Peyer's patch (tissue), 4 donors: Measurements from ENCODE around the gene REEP2. TPM values are rescaled to one million over a fixed set of nuclear protein-coding genes. Genes with fewer than 3 reads are reported as not detected.

Source experiments
- DNase-seq, 3 donors: peaks; one replicate each; pipeline ENCODE4 v3.0.0-alpha.2; 2017 to 2019
- H3K27ac ChIP-seq, 4 donors: fragments of 200-600 bp; sonication (generic); one replicate each; pipeline ENCODE4 v1.5.1; 2016 to 2019
- H3K27me3 ChIP-seq, 2 donors: fragments of 200-600 bp; sonication (generic); one replicate each; pipeline ENCODE4 v1.5.1; 2019
- H3K36me3 ChIP-seq, 3 donors: fragments of 200-600 bp; sonication (generic); one replicate each; pipeline ENCODE4 v1.5.1; 2016 to 2019
- H3K4me1 ChIP-seq, 4 donors: fragments of 200-600 bp; sonication (generic); one replicate each; pipeline ENCODE4 v1.5.1; 2016 to 2019
- H3K4me3 ChIP-seq, 4 donors: fragments of 200-600 bp; sonication (generic); 1 replicate in 3 of 4; 2 replicates in 1 of 4; pipeline ENCODE4 v1.5.1; 2016 to 2019; ENCODE audit warnings: mild to moderate bottlenecking in 1 of 4
- H3K9me3 ChIP-seq, 4 donors: fragments of 200-600 bp; sonication (generic); one replicate each; pipeline ENCODE4 v1.5.1; 2016 to 2019; ENCODE audit warnings: mild to moderate bottlenecking in 1 of 4
- POLR2A ChIP-seq, 2 donors: fragments of 450-650 bp; IDR thresholded peaks; one replicate each; pipeline ENCODE4 v1.5.1; 2017; ENCODE audit warnings: antibody characterized with exemption in 2 of 2, mild to moderate bottlenecking in 2 of 2, moderate library complexity in 2 of 2
- total RNA-seq, 4 donors: library from RNA; depleted of rRNA; stranded (reverse); fragments of >200 nt; gene quantifications; one replicate each; pipeline ENCODE4 v1.1.0, GENCODE V29; 2016
- TF ChIP-seq, protein P1 (sequence below), 6 experiments: fragments of 450-650 bp in 4 of 6; fragments of 200-600 bp in 2 of 6; sonication (generic) in 1 of 6; IDR thresholded peaks; one replicate each; pipeline ENCODE4 v1.5.1; 2017 to 2019; ENCODE audit warnings: antibody characterized with exemption in 6 of 6, mild to moderate bottlenecking in 3 of 6, moderate library complexity in 1 of 6

The REEP2 gene
- total RNA-seq, 4 donors from 2014 or later, result 1.7 to 10.7 (median 2.1) TPM

DNA sequence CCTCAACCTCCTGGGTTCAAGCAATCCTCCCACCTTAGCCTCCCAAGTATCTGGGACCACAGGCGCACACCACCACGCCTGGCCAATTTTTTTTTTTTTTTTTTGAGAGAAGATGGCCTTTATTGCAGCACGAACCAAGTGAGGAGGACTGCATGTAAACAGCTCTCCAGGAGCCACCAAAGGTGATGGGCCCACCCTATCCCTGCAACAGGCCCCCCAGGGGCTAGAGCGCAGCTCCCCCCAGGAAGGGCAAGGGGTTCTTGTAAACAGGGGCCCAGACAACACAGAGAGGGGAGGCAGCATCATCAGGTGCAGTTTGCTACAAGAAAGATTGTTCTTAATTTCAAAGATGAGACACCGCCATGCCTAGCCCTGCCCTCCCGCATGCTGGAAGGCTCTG lies 13.9 kb downstream of the REEP2 start:
- no peak for DNase-seq
- TF ChIP-seq, protein P1, sequence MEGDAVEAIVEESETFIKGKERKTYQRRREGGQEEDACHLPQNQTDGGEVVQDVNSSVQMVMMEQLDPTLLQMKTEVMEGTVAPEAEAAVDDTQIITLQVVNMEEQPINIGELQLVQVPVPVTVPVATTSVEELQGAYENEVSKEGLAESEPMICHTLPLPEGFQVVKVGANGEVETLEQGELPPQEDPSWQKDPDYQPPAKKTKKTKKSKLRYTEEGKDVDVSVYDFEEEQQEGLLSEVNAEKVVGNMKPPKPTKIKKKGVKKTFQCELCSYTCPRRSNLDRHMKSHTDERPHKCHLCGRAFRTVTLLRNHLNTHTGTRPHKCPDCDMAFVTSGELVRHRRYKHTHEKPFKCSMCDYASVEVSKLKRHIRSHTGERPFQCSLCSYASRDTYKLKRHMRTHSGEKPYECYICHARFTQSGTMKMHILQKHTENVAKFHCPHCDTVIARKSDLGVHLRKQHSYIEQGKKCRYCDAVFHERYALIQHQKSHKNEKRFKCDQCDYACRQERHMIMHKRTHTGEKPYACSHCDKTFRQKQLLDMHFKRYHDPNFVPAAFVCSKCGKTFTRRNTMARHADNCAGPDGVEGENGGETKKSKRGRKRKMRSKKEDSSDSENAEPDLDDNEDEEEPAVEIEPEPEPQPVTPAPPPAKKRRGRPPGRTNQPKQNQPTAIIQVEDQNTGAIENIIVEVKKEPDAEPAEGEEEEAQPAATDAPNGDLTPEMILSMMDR (IDR thresholded peaks at IDR 0.05), result no peak
- TF ChIP-seq POLR2A (IDR thresholded peaks at IDR 0.05), result no peak
- Histone ChIP-seq H3K36me3 (no peaks in the 10 kb centered on the region), H3K4me3 (no peak overlapping the region), H3K9me3 (no peaks in the 10 kb centered on the region), H3K27me3 (no peaks in the 10 kb centered on the region), H3K4me1 (peaks cover 0 to 8% (median 0%) of the 10 kb centered on the region in 4 donors), H3K27ac (no peak overlapping the region)

- Histone ChIP-seq H3K4me3 (no peak overlapping the region), H3K4me1 (peaks cover 0 to 14% (median 2%) of the 10 kb centered on the region in 4 donors), H3K27me3 (no peaks in the 10 kb centered on the region), H3K27ac (no peak overlapping the region), H3K36me3 (no peaks in the 10 kb centered on the region), H3K9me3 (no peaks in the 10 kb centered on the region)
- no peak for DNase-seq
- TF ChIP-seq, protein P1 (IDR thresholded peaks at IDR 0.05), result no peak
These were observed 14.7 kb downstream of the REEP2 start for GRCh38 chr5:138453590-138453989.

DNA sequence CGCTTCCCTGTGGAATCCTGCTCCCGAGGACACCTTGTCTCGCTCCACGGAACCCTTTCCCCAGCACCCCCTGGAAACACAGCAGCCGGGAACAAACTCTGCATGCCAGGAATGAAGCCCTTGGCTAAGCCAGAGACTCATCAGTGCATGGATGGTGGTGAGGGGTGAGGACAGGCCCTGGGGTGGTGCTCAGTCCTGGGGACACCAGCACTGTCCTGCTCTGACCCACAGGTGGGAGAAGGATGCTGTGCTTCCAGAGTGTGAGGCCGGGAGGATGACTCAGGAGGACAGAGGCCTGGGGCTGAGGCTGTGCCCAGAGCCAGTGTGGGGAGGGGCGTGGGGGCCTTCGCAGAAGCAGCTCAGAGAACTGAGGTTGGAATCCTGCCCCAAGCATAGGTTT lies 15.3 kb downstream of the REEP2 start:
- no peak for DNase-seq
- Histone ChIP-seq H3K4me1 (peaks cover 0 to 20% (median 8%) of the 10 kb centered on the region in 4 donors), H3K36me3 (no peaks in the 10 kb centered on the region), H3K4me3 (no peak overlapping the region), H3K9me3 (no peaks in the 10 kb centered on the region), H3K27ac (no peak overlapping the region), H3K27me3 (no peaks in the 10 kb centered on the region)
- TF ChIP-seq, protein P1 (IDR thresholded peaks at IDR 0.05), result no peak
- TF ChIP-seq POLR2A (IDR thresholded peaks at IDR 0.05), result no peak

DNA sequence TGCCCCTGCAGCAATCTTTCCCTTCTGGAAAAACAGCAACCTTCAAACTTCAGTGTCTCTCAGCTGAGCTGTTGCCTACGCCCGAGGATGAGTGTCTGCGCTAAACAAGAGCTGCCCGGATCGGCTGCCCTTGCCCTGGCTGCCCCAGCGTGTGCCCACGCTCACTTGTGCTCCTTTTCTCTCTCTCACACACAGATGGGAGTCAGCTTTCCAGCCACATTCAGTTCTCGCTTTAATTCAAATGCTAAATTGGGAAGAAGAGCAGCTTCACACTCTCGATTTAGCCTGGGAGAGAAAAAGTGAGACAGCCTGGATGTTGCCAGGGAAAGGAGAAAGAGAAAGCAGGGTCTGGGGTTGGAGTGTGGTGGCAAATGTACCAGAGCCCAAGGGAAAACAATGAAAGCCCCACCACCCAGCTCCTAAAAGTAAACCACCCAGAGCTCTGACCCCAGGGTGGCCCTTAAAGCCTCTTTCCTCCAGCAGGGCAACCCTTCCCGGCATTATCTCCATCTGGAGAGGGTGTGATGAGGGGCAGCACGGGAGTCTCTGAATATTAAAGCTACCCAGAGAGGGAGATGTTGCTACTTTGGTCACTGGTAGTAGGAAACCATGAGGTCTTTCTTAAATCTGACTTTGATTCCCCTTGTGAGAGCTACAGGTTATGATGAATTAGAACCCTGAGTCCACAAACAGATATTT lies 16.5 kb downstream of the REEP2 start:
- Histone ChIP-seq H3K27ac (no peak overlapping the region), H3K4me3 (no peak overlapping the region), H3K4me1 (peaks cover 0 to 14% (median 13%) of the 10 kb centered on the region in 4 donors), H3K27me3 (no peaks in the 10 kb centered on the region), H3K36me3 (no peaks in the 10 kb centered on the region), H3K9me3 (no peaks in the 10 kb centered on the region)
- DNase-seq, result no peak
- TF ChIP-seq, protein P1 (IDR thresholded peaks at IDR 0.05), result no peak
- no peak for TF ChIP-seq POLR2A (IDR thresholded peaks at IDR 0.05)

- no peak overlapping the region for H3K27ac ChIP-seq
- H3K36me3 ChIP-seq, result no peaks in the 10 kb centered on the region
- no peak for DNase-seq
- H3K4me3 ChIP-seq, result no peak overlapping the region
- no peaks in the 10 kb centered on the region for H3K9me3 ChIP-seq
- TF ChIP-seq, protein P1 (IDR thresholded peaks at IDR 0.05), result no peak
- TF ChIP-seq POLR2A (IDR thresholded peaks at IDR 0.05), result no peak
- H3K4me1 ChIP-seq, result peaks cover 0 to 14% (median 13%) of the 10 kb centered on the region in 4 donors
- H3K27me3 ChIP-seq, result no peaks in the 10 kb centered on the region
These were observed 18.8 kb downstream of the REEP2 start for GRCh38 chr5:138457531-138458275.
